Measurements from ENCODE around the gene KIRREL2. TPM values are rescaled to one million over a fixed set of nuclear protein-coding genes. Genes with fewer than 3 reads are reported as not detected.

Gene KIRREL2
- total and polyA plus RNA-seq, 9 of the 15 experiments (the other 6 are each of a cell fraction or from before 2014, with no cell fraction given): 0.01 to 0.12 (median 0.09) TPM; not detected in 4

GRCh38 chr19:35832054-35832453 is 24.7 kb upstream of the KIRREL2 start:
- whole genome bisulfite sequencing (ENCODE audit: insufficient coverage, low coverage, missing lambda C conversion rate): 3% methylated on average over 4 of the region's 4 CpGs
- FAIRE-seq (no peak), ATAC-seq (no peak), DNase-seq (ENCODE audit: extremely low read depth in 1 of 4, low spot score in 3 of 4) (no peak)
- H3K79me2 ChIP-seq (ENCODE audit: control insufficient read depth, insufficient read depth, low read length): no peaks in the 10 kb centered on the region
- no peaks in the 10 kb centered on the region; a peak in 1 of 5 replicates for H3K4me1 ChIP-seq (replicated peaks in 1 of 2; ENCODE audit: control insufficient read depth in 2 of 2, insufficient read depth in 2 of 2, low read length in 2 of 2)
- no peak overlapping the region for H3K4me3 ChIP-seq
- ChIA-PET POLR2A (interaction anchor here (0.5 kb wide), 1 partner anchor 191 kb away, joined by 4 read pairs; no protein-coding TSS in a partner anchor), CTCF (ENCODE audit: low intra/inter-chr PET ratio) (no interaction called here)
- H3K36me3 ChIP-seq (ENCODE audit: control insufficient read depth, insufficient read depth, low read length): no peaks in the 10 kb centered on the region
- no peak overlapping the region for H3K27ac ChIP-seq (ENCODE audit: extremely low read depth, low read depth, low read length)
- no peak overlapping the region for H3K9ac ChIP-seq (ENCODE audit: insufficient read depth in 1 of 2, low read depth in 2 of 2, low read length in 2 of 2)
- in situ Hi-C loops (cut with MboI) (no loop called here), intact Hi-C loops (cut with micrococcal nuclease) (no loop called here)
- BruUV-seq (replicated peaks): no TSS peak
- H3K27me3 ChIP-seq (ENCODE audit: control insufficient read depth in 2 of 2, insufficient read depth in 2 of 2, low read length in 2 of 2): peaks cover 18 to 44% of the 10 kb centered on the region in 2 experiments
- peaks cover 4% of the 10 kb centered on the region; the same call in 1 of the 2 replicates for H4K20me1 ChIP-seq (replicated peaks; ENCODE audit: control insufficient read depth, insufficient read depth, low read length)
- TF ChIP-seq ZNF347 (CRISPR knock-in tag; IDR thresholded peaks at IDR 0.05; ENCODE audit: low read depth) (no peak), ZZZ3 (IDR thresholded peaks at IDR 0.05) (no peak), ESRRA (IDR thresholded peaks at IDR 0.05; ENCODE audit: borderline replicate concordance, low read depth) (0 out of 2 replicates have a peak, but pooled peaks have one; percentile 18)
- no peak overlapping the region for H2AFZ ChIP-seq (ENCODE audit: low read depth, low read length)
- H3K4me2 ChIP-seq (ENCODE audit: insufficient read depth, low read length): no peak overlapping the region
- no peaks in the 10 kb centered on the region for H3K9me1 ChIP-seq (ENCODE audit: control insufficient read depth, insufficient read depth, low read length)
- no peaks in the 10 kb centered on the region for H3K9me3 ChIP-seq (replicated peaks; ENCODE audit: control insufficient read depth, insufficient read depth, low read depth, low read length)

DNA sequence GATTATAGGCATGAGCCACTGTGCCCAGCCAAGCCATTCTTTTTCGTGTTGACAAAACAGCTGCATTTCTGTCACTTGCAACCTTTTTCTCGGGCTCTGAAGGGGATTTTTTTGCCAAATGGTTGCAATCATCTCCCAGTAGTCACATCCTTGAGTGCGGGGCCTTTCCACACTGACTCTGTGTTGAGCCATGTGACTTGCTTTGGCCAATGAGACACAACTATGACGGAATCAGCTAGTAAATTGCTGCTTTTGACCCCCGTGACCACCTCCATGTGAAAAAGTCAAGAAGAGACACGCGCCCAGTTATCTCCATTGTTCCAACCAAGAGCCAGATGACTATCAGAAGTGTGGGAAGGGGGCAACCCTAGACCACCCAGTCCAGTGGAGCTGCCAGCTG is 22.7 kb upstream of the KIRREL2 start:
- peaks cover 15 to 44% of the 10 kb centered on the region in 2 experiments for H3K27me3 ChIP-seq (ENCODE audit: control insufficient read depth in 2 of 2, insufficient read depth in 2 of 2, low read length in 2 of 2)
- no peaks in the 10 kb centered on the region for H3K9me1 ChIP-seq (ENCODE audit: control insufficient read depth, insufficient read depth, low read length)
- no peak overlapping the region for H2AFZ ChIP-seq (ENCODE audit: low read depth, low read length)
- no peak for ATAC-seq
- ChIA-PET POLR2A (no interaction called here), CTCF (ENCODE audit: low intra/inter-chr PET ratio) (no interaction called here)
- 4% methylated on average over 7 of the region's 7 CpGs for WGBS (ENCODE audit: insufficient coverage, low coverage, missing lambda C conversion rate)
- H3K9me3 ChIP-seq (replicated peaks; ENCODE audit: control insufficient read depth, insufficient read depth, low read depth, low read length): no peaks in the 10 kb centered on the region
- H3K79me2 ChIP-seq (ENCODE audit: control insufficient read depth, insufficient read depth, low read length): no peaks in the 10 kb centered on the region
- H4K20me1 ChIP-seq (replicated peaks; ENCODE audit: control insufficient read depth, insufficient read depth, low read length): peaks cover 2% of the 10 kb centered on the region; the same call in 1 of the 2 replicates
- no peak for FAIRE-seq
- no peak overlapping the region for H3K4me3 ChIP-seq
- BruUV-seq (replicated peaks): no TSS peak
- no peak for DNase-seq (ENCODE audit: extremely low read depth in 1 of 4, low spot score in 3 of 4)
- no peak overlapping the region for H3K4me2 ChIP-seq (ENCODE audit: insufficient read depth, low read length)
- no peaks in the 10 kb centered on the region for H3K4me1 ChIP-seq (replicated peaks in 1 of 2; ENCODE audit: control insufficient read depth in 2 of 2, insufficient read depth in 2 of 2, low read length in 2 of 2)
- in situ Hi-C loops (cut with MboI): no loop called here
- no peak overlapping the region for H3K9ac ChIP-seq (ENCODE audit: insufficient read depth in 1 of 2, low read depth in 2 of 2, low read length in 2 of 2)
- H3K36me3 ChIP-seq (ENCODE audit: control insufficient read depth, insufficient read depth, low read length): no peaks in the 10 kb centered on the region
- intact Hi-C loops (cut with micrococcal nuclease): no loop called here
- TF ChIP-seq USF1 (CRISPR knock-in tag; IDR thresholded peaks at IDR 0.05) (peak; percentile 44; the same call in 1 of the 2 replicates), L3MBTL2 (IDR thresholded peaks at IDR 0.05) (no peak), SIN3A (IDR thresholded peaks at IDR 0.05; ENCODE audit: borderline replicate concordance in 2 of 2, control insufficient read depth in 1 of 2, low read depth in 2 of 2, low read length in 2 of 2) (no peak), GTF3C2 (IDR thresholded peaks at IDR 0.05; ENCODE audit: borderline replicate concordance, extremely low read depth, insufficient read length) (no peak), RAD51 (IDR thresholded peaks at IDR 0.05; ENCODE audit: borderline replicate concordance, low read depth) (0 out of 2 replicates have a peak, but pooled peaks have one; percentile 30), USF2 (CRISPR knock-in tag; IDR thresholded peaks at IDR 0.05) (peak; percentile 48; the same call in 1 of the 2 replicates)
- no peak overlapping the region for H3K27ac ChIP-seq (ENCODE audit: extremely low read depth, low read depth, low read length)
